SIG-M5 treated with dmso at 0.1 percent for 504 hours (cell line): ENCODE results near the gene ANKZF1.

Source experiments
- DNase-seq: peaks from one replicate; lab custom pipeline; 2025; ENCODE audit not compliant: unreplicated experiment; lab: John Stamatoyannopoulos, UW

ANKZF1 gene

GRCh38 chr2:219225350-219225749, 4.3 kb upstream of the ANKZF1 start:
- DNase-seq = peak; percentile 59

GRCh38 chr2:219228041-219228910, 1.3 kb upstream of the ANKZF1 start:
- peak; percentile 25 for DNase-seq

GRCh38 chr2:219228911-219229304, 698 bp upstream of the ANKZF1 start:
- no peak for DNase-seq

- DNase-seq = peak; percentile 43
Observed at GRCh38 chr2:219230059-219230540, 494 bp downstream of the ANKZF1 start.

- DNase-seq = no peak
Observed at GRCh38 chr2:219234331-219234730, 4.7 kb downstream of the ANKZF1 start.

GRCh38 chr2:219243291-219243761, 13.7 kb downstream of the ANKZF1 start:
- DNase-seq = no peak

- DNase-seq = no peak
Observed at GRCh38 chr2:219244789-219245147, 15.2 kb downstream of the ANKZF1 start.

- DNase-seq = peak; percentile 75
Observed at GRCh38 chr2:219245148-219245898, 15.7 kb downstream of the ANKZF1 start, which contains the start of the genes GLB1L and STK16. Gene GLB1L (minus strand): TSS chr2:219245444. CDS start chr2:219243573, 1,871 bp downstream. Gene STK16 (plus strand): TSS chr2:219245479. CDS start chr2:219246000, 521 bp downstream.

- DNase-seq = no peak
Observed at GRCh38 chr2:219245899-219246230, 16.3 kb downstream of the ANKZF1 start.

GRCh38 chr2:219246559-219246958, 17.0 kb downstream of the ANKZF1 start:
- no peak for DNase-seq

GRCh38 chr2:219247678-219248642, 18.4 kb downstream of the ANKZF1 start:
- peak; percentile 33 for DNase-seq

- no peak for DNase-seq
Observed at GRCh38 chr2:219248845-219249202, 19.2 kb downstream of the ANKZF1 start.

GRCh38 chr2:219249203-219249980, 19.8 kb downstream of the ANKZF1 start:
- peak; percentile 66 for DNase-seq

- DNase-seq = peak; percentile 84
Observed at GRCh38 chr2:219250049-219250781, 20.6 kb downstream of the ANKZF1 start.

- no peak for DNase-seq
Observed at GRCh38 chr2:219251656-219252055, 22.1 kb downstream of the ANKZF1 start.

GRCh38 chr2:219252084-219252483, 22.5 kb downstream of the ANKZF1 start:
- no peak for DNase-seq

- no peak for DNase-seq
Observed at GRCh38 chr2:219252570-219252899, 22.9 kb downstream of the ANKZF1 start.

GRCh38 chr2:219252900-219253752, 23.5 kb downstream of the ANKZF1 start, which contains the start of gene TUBA4B:
Gene TUBA4B (plus strand): TSS chr2:219253243. CDS start chr2:219253408, 165 bp downstream.
- peak; percentile 61 for DNase-seq
